IMR-90 (cell line): ENCODE data around the gene RSRC1. TPM values are rescaled to one million over a fixed set of nuclear protein-coding genes. Genes with fewer than 3 reads are reported as not detected.

Experiments used
- ATAC-seq: fragments of 200-7000 bp; cut with Tn5 transposase; 2 replicates; pipeline ENCODE4 v1.9.1; 2020; ENCODE audit warnings: low read depth, mild to moderate bottlenecking, moderate library complexity
- BruUV-seq: library from RNA; stranded (reverse); fragments of 400-500 nt; replicated peaks from 2 replicates; lab custom pipeline; 2021; lab: Mats Ljungman, UMichigan
- CTCF ChIA-PET: fragments of 300-600 bp; formaldehyde crosslinking; extraction: SDS; loops from one replicate; lab custom pipeline; 2021; ENCODE audit warnings: antibody characterized with exemption; lab: Yijun Ruan, JAX
- POLR2A ChIA-PET: fragments of 300-600 bp; sonication (Branson Sonifier 250); formaldehyde crosslinking; loops from one replicate; lab custom pipeline; 2022; ENCODE audit warnings: antibody characterized with exemption; ENCODE audit not compliant: unreplicated experiment; lab: Charles Lee
- DNase-seq: peaks from one replicate; pipeline ENCODE4 v3.0.0; 2013
- H2AFZ ChIP-seq: replicated peaks from 2 replicates; pipeline ENCODE3; 2013; ENCODE audit warnings: low read length, mild to moderate bottlenecking; ENCODE audit not compliant: poor library complexity
- H2AK5ac ChIP-seq: 2 replicates; pipeline ENCODE4 v1.6.1; 2013; ENCODE audit warnings: low read depth, low read length, inconsistent platforms
- H2AK9ac ChIP-seq: replicated peaks from 2 replicates; pipeline ENCODE3; 2013; ENCODE audit warnings: mild to moderate bottlenecking, low read depth, low read length, moderate library complexity; ENCODE audit not compliant: poor library complexity
- H2BK120ac ChIP-seq: 2 replicates; pipeline ENCODE4 v1.6.1; 2013; ENCODE audit warnings: low read depth, low read length, inconsistent platforms
- H2BK15ac ChIP-seq: 3 replicates; pipeline ENCODE4 v1.6.1; 2013; ENCODE audit warnings: low read depth, low read length, inconsistent platforms
- H2BK20ac ChIP-seq: 2 replicates; pipeline ENCODE4 v1.6.1; 2013; ENCODE audit warnings: low read depth, mild to moderate bottlenecking, inconsistent platforms, low read length, moderate library complexity
- H2BK5ac ChIP-seq: 2 replicates; pipeline ENCODE4 v1.6.1; 2013; ENCODE audit warnings: mild to moderate bottlenecking, low read depth, low read length, inconsistent platforms; ENCODE audit not compliant: poor library complexity, severe bottlenecking
- H3K14ac ChIP-seq: replicated peaks from 2 replicates; pipeline ENCODE4 v1.6.1; 2013; ENCODE audit warnings: low read depth, low read length, inconsistent platforms
- H3K18ac ChIP-seq: 2 replicates; pipeline ENCODE4 v1.6.1; 2013; ENCODE audit warnings: low read depth, low read length, control low read depth
- H3K23ac ChIP-seq: 2 replicates; pipeline ENCODE4 v1.6.1; 2013; ENCODE audit warnings: low read depth, low read length, inconsistent platforms
- H3K27ac ChIP-seq: 2 replicates; pipeline ENCODE4 v1.5.1; 2013; ENCODE audit warnings: mild to moderate bottlenecking, control low read depth, low read length; ENCODE audit not compliant: insufficient read depth
- H3K27me3 ChIP-seq: 2 replicates; pipeline ENCODE4 v1.6.1; 2013; ENCODE audit warnings: low read length; ENCODE audit not compliant: control insufficient read depth, insufficient read depth
- H3K36me3 ChIP-seq: 2 replicates; pipeline ENCODE4 v1.6.1; 2013; ENCODE audit warnings: low read length, mixed read lengths; ENCODE audit not compliant: control insufficient read depth, insufficient read depth
- H3K4ac ChIP-seq: 2 replicates; pipeline ENCODE4 v1.6.1; 2013; ENCODE audit warnings: low read depth, low read length, inconsistent platforms
- H3K4me1 ChIP-seq: 2 replicates; pipeline ENCODE4 v1.6.1; 2013; ENCODE audit warnings: low read length, mixed read lengths; ENCODE audit not compliant: control insufficient read depth, insufficient read depth
- H3K4me2 ChIP-seq: 2 replicates; pipeline ENCODE4 v1.6.1; 2013; ENCODE audit warnings: low read depth, mild to moderate bottlenecking, control low read depth, low read length, moderate library complexity
- H3K4me3 ChIP-seq: 2 replicates; pipeline ENCODE4 v1.5.1; 2013; ENCODE audit warnings: low read depth, mild to moderate bottlenecking, control low read depth, low read length, moderate library complexity; ENCODE audit not compliant: insufficient read depth
- H3K56ac ChIP-seq: 2 replicates; pipeline ENCODE4 v1.6.1; 2013; ENCODE audit warnings: low read length, inconsistent platforms; ENCODE audit not compliant: insufficient read depth; ENCODE audit errors: extremely low read depth
- H3K79me1 ChIP-seq, 2 experiments: 2 replicates each; pipeline ENCODE4 v1.6.1; 2013; ENCODE audit warnings: low read length in 2 of 2, inconsistent platforms in 1 of 2, low read depth in 1 of 2
- H3K9ac ChIP-seq: 2 replicates; pipeline ENCODE4 v1.6.1; 2013; ENCODE audit warnings: low read depth, low read length, control low read depth
- H3K9me1 ChIP-seq: 2 replicates; pipeline ENCODE4 v1.6.1; 2013; ENCODE audit warnings: low read length, inconsistent platforms; ENCODE audit not compliant: insufficient read depth
- H3K9me3 ChIP-seq: 2 replicates; pipeline ENCODE4 v1.6.1; 2013; ENCODE audit warnings: low read length; ENCODE audit not compliant: control insufficient read depth, insufficient read depth
- H4K20me1 ChIP-seq: 2 replicates; pipeline ENCODE4 v1.6.1; 2013; ENCODE audit warnings: low read length, inconsistent platforms; ENCODE audit not compliant: insufficient read depth
- H4K5ac ChIP-seq: 2 replicates; pipeline ENCODE4 v1.6.1; 2013; ENCODE audit warnings: mild to moderate bottlenecking, low read depth, low read length, control low read depth
- H4K8ac ChIP-seq, 2 experiments: 2 replicates each; pipeline ENCODE4 v1.6.1; 2013; ENCODE audit warnings: low read depth in 2 of 2, low read length in 2 of 2, control low read depth in 1 of 2, inconsistent platforms in 1 of 2
- H4K91ac ChIP-seq: 2 replicates; pipeline ENCODE4 v1.6.1; 2013; ENCODE audit warnings: low read depth, low read length, inconsistent platforms; ENCODE audit not compliant: insufficient read depth
- BHLHE40 ChIP-seq: fragments of 150-350 bp; IDR thresholded peaks from 2 replicates; pipeline ENCODE4 v1.6.1; 2016; ENCODE audit warnings: mild to moderate bottlenecking, low read depth, low read length
- CEBPB ChIP-seq: IDR thresholded peaks from 2 replicates; pipeline ENCODE4 v1.6.1; 2012; ENCODE audit warnings: low read depth, low read length, improper control_type of control experiment
- CTCF ChIP-seq: conservative IDR thresholded peaks from 2 replicates; pipeline ENCODE4 v1.5.1; 2012; ENCODE audit warnings: mild to moderate bottlenecking, low read depth, low read length, improper control_type of control experiment
- FOS ChIP-seq: fragments of 150-350 bp; IDR thresholded peaks from 2 replicates; pipeline ENCODE4 v1.6.1; 2016; ENCODE audit warnings: low read depth, low read length
- NFE2L2 ChIP-seq: fragments of 150-350 bp; IDR thresholded peaks from 2 replicates; pipeline ENCODE4 v1.6.1; 2016; ENCODE audit warnings: low read depth, mild to moderate bottlenecking, low read length
- SMC3 ChIP-seq: fragments of 150-350 bp; IDR thresholded peaks from 2 replicates; pipeline ENCODE4 v1.6.1; 2016; ENCODE audit warnings: low read depth, mild to moderate bottlenecking, antibody characterized with exemption, low read length, moderate library complexity
- WGBS, 2 experiments: methylation state at CpG; one replicate each; pipeline versions ENCODE4 v1.1.5 to v1.1.7; 2013; ENCODE audit warnings: missing lambda C conversion rate in 2 of 2; ENCODE audit not compliant: insufficient read length in 1 of 2; ENCODE audit errors: extremely low coverage in 2 of 2; 5-methylcytosine and 5-hydroxymethylcytosine counted together
- dilution Hi-C: fragments of 300-500 bp; cut with HindIII; formaldehyde crosslinking; loops from one replicate; pipeline ENCODE4 v1.14.3; 2018; ENCODE audit warnings: low sequenced_read_pairs; ENCODE audit not compliant: unreplicated experiment
- in situ Hi-C: fragments of 300-500 bp; cut with MboI; formaldehyde crosslinking; loops from 3 replicates; pipeline ENCODE4 v1.14.3; 2019; ENCODE audit warnings: low sequenced_read_pairs, inconsistent platforms, mixed read lengths
- intact Hi-C: fragments of 100-400 bp; cut with micrococcal nuclease; formaldehyde crosslinking; loops from 2 replicates; pipeline ENCODE4 v1.10.0; 2022
- polyA plus RNA-seq, 3 experiments: library from polyadenylated mRNA; depleted of rRNA; stranded (reverse); fragments of >200 nt; gene quantifications; 2 replicates each; pipeline ENCODE4 v1.2.3, GENCODE V29; 2012; ENCODE audit warnings: low replicate concordance in 1 of 3
- total RNA-seq: library from RNA; depleted of rRNA; stranded (reverse); fragments of >200 nt; gene quantifications from 2 replicates; pipeline ENCODE4 v1.2.3, GENCODE V29; 2012

Gene RSRC1
- total and polyA plus RNA-seq, 2 of the 4 experiments (the other 2 are of a cell fraction) = 3.8 to 41.8 TPM

GRCh38 chr3:158127250-158128219 lies 17.6 kb downstream of the RSRC1 start:
- CTCF ChIA-PET = no interaction called here
- Histone ChIP-seq H3K14ac (no peak overlapping the region), H2BK5ac (no peak overlapping the region), H2AFZ (no peak overlapping the region), H2AK9ac (no peak overlapping the region), H4K91ac (no peak overlapping the region), H3K27me3 (no peaks in the 10 kb centered on the region), H3K36me3 (peaks cover 6% of the 10 kb centered on the region), H4K5ac (no peak overlapping the region), H3K23ac (no peak overlapping the region), H3K4ac (no peak overlapping the region), H3K18ac (no peak overlapping the region; the same call in 1 of the 2 replicates), H3K9me1 (no peaks in the 10 kb centered on the region), H3K27ac (no peak overlapping the region), H2BK20ac (no peak overlapping the region; the same call in 1 of the 2 replicates), H2AK5ac (no peak overlapping the region), H2BK120ac (no peak overlapping the region), H4K20me1 (no peaks in the 10 kb centered on the region; the same call in 1 of the 2 replicates), H4K8ac (no peak overlapping the region), H3K79me1 (peaks cover 5 to 9% of the 10 kb centered on the region in 2 experiments; a peak in 3 of 4 replicates), H3K9me3 (no peaks in the 10 kb centered on the region), H3K4me1 (no peaks in the 10 kb centered on the region), H3K4me3 (no peak overlapping the region), H3K4me2 (no peak overlapping the region), H2BK15ac (no peak overlapping the region), H3K56ac (no peak overlapping the region), H3K9ac (no peak overlapping the region)
- no TSS peak for BruUV-seq
- 60% methylated on average over 1 of the region's 3 CpGs; no CpG with 5 or more reads in 1 of the 2 experiments for WGBS, 2 experiments
- intact Hi-C loops = no loop called here
- POLR2A ChIA-PET = no interaction called here
- TF ChIP-seq FOS = no peak
- TF ChIP-seq BHLHE40 = no peak
- TF ChIP-seq NFE2L2 = peak; percentile 74
- TF ChIP-seq CTCF = no peak
- TF ChIP-seq CEBPB = no peak
- TF ChIP-seq SMC3 = no peak
- peak; percentile 29 for DNase-seq
- in situ Hi-C loops = no loop called here
- dilution Hi-C loops = no loop called here
- no peak for ATAC-seq
